HG03439 (cell line): ENCODE data around the gene KCNC4.

ENCODE experiments used
- ATAC-seq: cut with Tn5 transposase; IDR thresholded peaks from one replicate; pipeline ENCODE4 v1.9.1; 2021; ENCODE audit warnings: mild to moderate bottlenecking, moderate library complexity; ENCODE audit not compliant: unreplicated experiment

Gene KCNC4

GRCh38 chr1:110229348-110230001 lies 19.4 kb downstream of the KCNC4 start:
- no peak for ATAC-seq

- ATAC-seq, result no peak
These were observed 20.5 kb downstream of the KCNC4 start for GRCh38 chr1:110230381-110231199.

- ATAC-seq, result no peak
These were observed 23.7 kb downstream of the KCNC4 start for GRCh38 chr1:110233861-110234260.

- no peak for ATAC-seq
These were observed 24.6 kb downstream of the KCNC4 start for GRCh38 chr1:110234691-110235090.

- no peak for ATAC-seq
These were observed 25.2 kb downstream of the KCNC4 start for GRCh38 chr1:110235181-110235833.

GRCh38 chr1:110235834-110236682 lies 25.9 kb downstream of the KCNC4 start:
- ATAC-seq, result no peak

GRCh38 chr1:110237386-110238152 lies 27.5 kb downstream of the KCNC4 start:
- ATAC-seq, result no peak

GRCh38 chr1:110239441-110240430 lies 29.6 kb downstream of the KCNC4 start:
- no peak for ATAC-seq

- no peak for ATAC-seq
These were observed 30.5 kb downstream of the KCNC4 start for GRCh38 chr1:110240476-110241210.

- no peak for ATAC-seq
These were observed 31.4 kb downstream of the KCNC4 start for GRCh38 chr1:110241516-110241915.

- no peak for ATAC-seq
These were observed 31.9 kb downstream of the KCNC4 start for GRCh38 chr1:110242062-110242461.

GRCh38 chr1:110242731-110243130 lies 32.6 kb downstream of the KCNC4 start:
- no peak for ATAC-seq

- ATAC-seq, result peak; percentile 32
These were observed 33.0 kb downstream of the KCNC4 start for GRCh38 chr1:110243146-110243545.

GRCh38 chr1:110243574-110243973 lies 33.5 kb downstream of the KCNC4 start:
- peak; percentile 60 for ATAC-seq

GRCh38 chr1:110245876-110246620 lies 35.9 kb downstream of the KCNC4 start:
- no peak for ATAC-seq

- no peak for ATAC-seq
These were observed 38.6 kb downstream of the KCNC4 start for GRCh38 chr1:110248746-110249145.

- no peak for ATAC-seq
These were observed 39.1 kb downstream of the KCNC4 start for GRCh38 chr1:110249256-110249655.

GRCh38 chr1:110250008-110250407 lies 39.9 kb downstream of the KCNC4 start:
- no peak for ATAC-seq
